H1 (cell line): ENCODE data around the gene FAM167B. TPM values are rescaled to one million over a fixed set of nuclear protein-coding genes. Genes with fewer than 3 reads are reported as not detected.
A peak's percentile ranks its signal among the peaks of the same experiment; 100 is the strongest.

Source experiments
- CTCF ChIA-PET: fragments of 300-600 bp; sonication (Branson Sonifier 250); formaldehyde crosslinking; loops from one replicate; lab custom pipeline; 2021; ENCODE audit not compliant: partially characterized antibody; lab: Charles Lee
- POLR2A ChIA-PET: fragments of 300-600 bp; sonication (Branson Sonifier 250); formaldehyde crosslinking; loops from one replicate; lab custom pipeline; 2021; ENCODE audit warnings: inconsistent platforms; ENCODE audit not compliant: partially characterized antibody; lab: Charles Lee
- DNase-seq, 2 experiments: peaks; one replicate each; pipeline versions ENCODE4 v3.0.0 to v3.0.0-alpha.2; 2010 to 2022; ENCODE audit warnings: low spot score in 2 of 2, low read depth in 1 of 2, mixed read lengths in 1 of 2
- FAIRE-seq: peaks from 2 replicates; lab custom pipeline; 2011; peaks lifted over from hg19 to GRCh38; lab: Jason Lieb, UNC
- H2AFZ ChIP-seq: 2 replicates; pipeline ENCODE4 v1.8.1; 2012; ENCODE audit warnings: low read length, inconsistent platforms
- H2AK5ac ChIP-seq: 2 replicates; pipeline ENCODE4 v1.6.1; 2013; ENCODE audit warnings: low read depth, low read length
- H2BK120ac ChIP-seq: replicated peaks from 2 replicates; pipeline ENCODE3; 2013; ENCODE audit warnings: low read depth, low read length, inconsistent platforms
- H2BK12ac ChIP-seq: 2 replicates; pipeline ENCODE4 v1.6.1; 2013; ENCODE audit warnings: low read depth, low read length
- H2BK15ac ChIP-seq: 2 replicates; pipeline ENCODE4 v1.6.1; 2013; ENCODE audit warnings: low read length
- H2BK20ac ChIP-seq: 2 replicates; pipeline ENCODE4 v1.6.1; 2013; ENCODE audit warnings: low read length
- H2BK5ac ChIP-seq: 2 replicates; pipeline ENCODE4 v1.6.1; 2013; ENCODE audit warnings: low read depth, low read length
- H3K14ac ChIP-seq: 2 replicates; pipeline ENCODE4 v1.6.1; 2013; ENCODE audit warnings: inconsistent platforms; ENCODE audit not compliant: insufficient read length
- H3K18ac ChIP-seq: 2 replicates; pipeline ENCODE4 v1.6.1; 2013; ENCODE audit warnings: low read length; ENCODE audit errors: extremely low read depth
- H3K23ac ChIP-seq: 2 replicates; pipeline ENCODE4 v1.6.1; 2013; ENCODE audit warnings: inconsistent platforms; ENCODE audit not compliant: insufficient read length
- H3K23me2 ChIP-seq: 2 replicates; pipeline ENCODE4 v1.6.1; 2013; ENCODE audit warnings: low read depth, low read length
- H3K27ac ChIP-seq: 2 replicates; pipeline ENCODE4 v1.6.1; 2011; ENCODE audit warnings: low read depth, low read length, inconsistent platforms
- H3K27me3 ChIP-seq, 4 experiments: replicated peaks in 1 of 4; 1 replicate in 1 of 4; 2 replicates in 3 of 4; pipeline versions ENCODE4 v1.6.1 to v1.8.1; 2011 to 2013; ENCODE audit warnings: low read length in 3 of 4, mild to moderate bottlenecking in 3 of 4, inconsistent platforms in 2 of 4, mixed read lengths in 2 of 4, moderate library complexity in 1 of 4; ENCODE audit not compliant: control insufficient read depth in 3 of 4, insufficient read depth in 3 of 4; ENCODE audit errors: extremely low read depth in 1 of 4
- H3K36me3 ChIP-seq, 4 experiments: 2 replicates each; pipeline versions ENCODE4 v1.6.1 to v1.8.1; 2011 to 2013; ENCODE audit warnings: mild to moderate bottlenecking in 4 of 4, low read length in 3 of 4, moderate library complexity in 2 of 4, control low read depth in 1 of 4, inconsistent platforms in 1 of 4; ENCODE audit not compliant: insufficient read depth in 4 of 4, control insufficient read depth in 2 of 4
- H3K4ac ChIP-seq: replicated peaks from 2 replicates; pipeline ENCODE3; 2013; ENCODE audit warnings: low read length, low read depth, mixed read lengths, inconsistent platforms; ENCODE audit not compliant: insufficient read length
- H3K4me1 ChIP-seq, 4 experiments: replicated peaks in 1 of 4; 1 replicate in 1 of 4; 2 replicates in 3 of 4; pipeline versions ENCODE4 v1.6.1 to v1.8.1; 2011 to 2013; ENCODE audit warnings: low read length in 3 of 4, inconsistent platforms in 2 of 4, mixed read lengths in 1 of 4; ENCODE audit not compliant: insufficient read depth in 4 of 4, control insufficient read depth in 3 of 4
- H3K4me2 ChIP-seq, 2 experiments: 2 replicates each; pipeline versions ENCODE4 v1.6.1 to v1.8.1; 2011 to 2013; ENCODE audit warnings: low read depth in 2 of 2, low read length in 2 of 2, control low read depth in 1 of 2, inconsistent platforms in 1 of 2, mild to moderate bottlenecking in 1 of 2; ENCODE audit not compliant: insufficient read depth in 1 of 2
- H3K4me3 ChIP-seq, 4 experiments: fragments of 200-600, 300-600 bp in 1 of 4; sonication (generic), shearing (Covaris generic), sonication (Bioruptor Twin) in 1 of 4; 2 replicates each; pipeline versions ENCODE4 v1.5.1 to v1.8.1; 2011 to 2016; ENCODE audit warnings: low read length in 4 of 4, low read depth in 3 of 4, control low read depth in 2 of 4, inconsistent platforms in 2 of 4, mild to moderate bottlenecking in 2 of 4, mixed read lengths in 1 of 4, moderate library complexity in 1 of 4; ENCODE audit not compliant: insufficient read depth in 2 of 4; ENCODE audit errors: extremely low read depth in 1 of 4
- H3K56ac ChIP-seq: replicated peaks from 2 replicates; pipeline ENCODE3; 2013; ENCODE audit warnings: low read depth, mild to moderate bottlenecking, mixed read lengths, low read length, inconsistent platforms; ENCODE audit not compliant: insufficient read length
- H3K79me1 ChIP-seq: 2 replicates; pipeline ENCODE4 v1.6.1; 2013; ENCODE audit warnings: low read depth, low read length, control low read depth
- H3K79me2 ChIP-seq, 2 experiments: 2 replicates each; pipeline versions ENCODE4 v1.6.1 to v1.8.1; 2012 to 2013; ENCODE audit warnings: low read length in 2 of 2, mild to moderate bottlenecking in 2 of 2, inconsistent platforms in 1 of 2; ENCODE audit not compliant: insufficient read depth in 2 of 2, control insufficient read depth in 1 of 2
- H3K9ac ChIP-seq, 4 experiments: replicated peaks in 1 of 4; 1 replicate in 1 of 4; 2 replicates in 3 of 4; pipeline versions ENCODE4 v1.6.1 to v1.8.1; 2011 to 2013; ENCODE audit warnings: low read depth in 3 of 4, low read length in 3 of 4, control low read depth in 2 of 4, mild to moderate bottlenecking in 2 of 4, moderate library complexity in 2 of 4, inconsistent platforms in 1 of 4; ENCODE audit errors: extremely low read depth in 1 of 4
- H3K9me3 ChIP-seq, 2 experiments: 2 replicates each; pipeline versions ENCODE4 v1.6.1 to v1.8.1; 2012 to 2013; ENCODE audit warnings: mild to moderate bottlenecking in 2 of 2, moderate library complexity in 2 of 2, control low read depth in 1 of 2, inconsistent platforms in 1 of 2, low read depth in 1 of 2, low read length in 1 of 2, mixed read lengths in 1 of 2; ENCODE audit not compliant: insufficient read depth in 2 of 2
- H4K20me1 ChIP-seq, 2 experiments: replicated peaks in 1 of 2; 2 replicates each; pipeline versions ENCODE3 to v1.8.1; 2011 to 2013; ENCODE audit warnings: inconsistent platforms in 2 of 2, low read length in 2 of 2, mild to moderate bottlenecking in 1 of 2; ENCODE audit not compliant: insufficient read depth in 2 of 2, control insufficient read depth in 1 of 2
- H4K5ac ChIP-seq: 2 replicates; pipeline ENCODE4 v1.6.1; 2013; ENCODE audit warnings: low read length, low read depth, mixed read lengths, inconsistent platforms; ENCODE audit not compliant: insufficient read length
- H4K8ac ChIP-seq: 2 replicates; pipeline ENCODE4 v1.8.0; 2013; ENCODE audit warnings: mild to moderate bottlenecking, moderate library complexity, low read length, inconsistent platforms; ENCODE audit not compliant: insufficient read depth; ENCODE audit errors: extremely low read depth
- H4K91ac ChIP-seq: replicated peaks from 2 replicates; pipeline ENCODE3; 2013; ENCODE audit warnings: low read length, mixed read lengths, inconsistent platforms; ENCODE audit not compliant: insufficient read length
- POLR2A ChIP-seq, 2 experiments: IDR thresholded peaks; 1 replicate in 1 of 2; 2 replicates in 1 of 2; pipeline ENCODE4 v1.6.1; 2011; ENCODE audit warnings: low read depth in 2 of 2, low read length in 2 of 2, mild to moderate bottlenecking in 2 of 2; ENCODE audit errors: control extremely low read depth in 1 of 2
- RAD21 ChIP-seq, 2 experiments: IDR thresholded peaks in 1 of 2; conservative IDR thresholded peaks in 1 of 2; 2 replicates each; pipeline ENCODE4 v1.6.1; 2011; ENCODE audit warnings: low read depth in 2 of 2, low read length in 2 of 2, improper control_type of control experiment in 1 of 2, inconsistent platforms in 1 of 2, mild to moderate bottlenecking in 1 of 2, moderate library complexity in 1 of 2
- WGBS, 2 experiments: shearing (Covaris generic) in 1 of 2; methylation state at CpG; one replicate each; pipeline versions ENCODE4 v1.1.6 to v1.1.7; 2013 to 2015; ENCODE audit warnings: low lambda C conversion rate in 2 of 2, mixed read lengths in 2 of 2, inconsistent platforms in 1 of 2, low coverage in 1 of 2, missing lambda C conversion rate in 1 of 2; ENCODE audit not compliant: insufficient replicate concordance in 2 of 2, insufficient coverage in 1 of 2, insufficient read length in 1 of 2; ENCODE audit errors: extremely low coverage in 1 of 2, missing lambda C conversion rate in 1 of 2; 5-methylcytosine and 5-hydroxymethylcytosine counted together
- polyA plus RNA-seq, 7 experiments: library from polyadenylated mRNA; depleted of rRNA in 3 of 7; stranded (reverse) in 5 of 7; unstranded in 2 of 7; fragments of >200 nt in 5 of 7; fragments of 200-250 nt in 2 of 7; gene quantifications; 1 replicate in 5 of 7; 2 replicates in 1 of 7; 4 replicates in 1 of 7; pipeline versions ENCODE4 v1.2.1 to v1.2.3, GENCODE V29; 2011 to 2013; ENCODE audit warnings: missing spikeins in 2 of 7, mixed read lengths in 2 of 7
- total RNA-seq: library from RNA; stranded (reverse); fragmentation: NEBNext Ultra II Directional; extraction: Animal tissue kit (Norgen Biotek cat#: 25700); gene quantifications from 2 replicates; pipeline ENCODE4 v1.2.1, GENCODE V29; 2021
- TF ChIP-seq, protein P1 (sequence below): IDR thresholded peaks from 2 replicates; pipeline ENCODE4 v1.6.1; 2012; ENCODE audit warnings: low read length, inconsistent platforms

FAM167B gene
- total and polyA plus RNA-seq, 2 of the 8 experiments (the other 6 are each of a cell fraction or from before 2014, with no cell fraction given): 2.8 to 3.9 TPM

DNA sequence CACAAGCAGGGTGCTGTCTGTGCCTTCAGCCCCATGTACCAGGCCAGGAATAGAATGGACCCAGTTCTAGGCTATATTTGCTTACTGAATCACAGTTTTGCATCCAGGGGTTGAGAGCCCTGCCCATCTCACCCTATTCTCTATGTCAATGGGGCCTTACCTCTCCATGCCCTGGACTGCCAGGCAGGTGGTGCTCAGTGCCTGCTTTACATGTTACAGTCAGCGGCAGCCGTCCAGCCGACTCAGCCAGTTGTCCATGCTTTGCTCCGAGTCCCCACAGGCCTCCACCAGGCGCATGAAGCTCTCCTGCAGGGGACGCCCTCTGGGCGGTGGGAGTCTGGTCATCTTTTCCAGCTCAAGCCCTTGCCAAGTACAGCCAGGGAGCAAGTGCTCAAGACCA is 12.2 kb upstream of the FAM167B start:
- Histone ChIP-seq H4K5ac (no peak overlapping the region), H3K4me1 (peaks cover 0 to 2% (median 0%) of the 10 kb centered on the region in 4 experiments; a peak in 1 of 7 replicates), H3K18ac (no peak overlapping the region), H3K23me2 (peaks cover 6% of the 10 kb centered on the region), H3K14ac (no peak overlapping the region), H3K79me1 (peaks cover 2% of the 10 kb centered on the region; the same call in 1 of the 2 replicates), H3K9ac (no peak overlapping the region), H3K36me3 (peaks cover 8 to 34% (median 24%) of the 10 kb centered on the region in 4 experiments; a peak in 7 of 8 replicates), H4K8ac (no peak overlapping the region), H3K4me3 (no peak overlapping the region), H3K56ac (no peak overlapping the region), H2AFZ (no peak overlapping the region), H4K91ac (no peak overlapping the region), H3K27me3 (no peaks in the 10 kb centered on the region), H3K4ac (no peak overlapping the region), H3K79me2 (no peaks in the 10 kb centered on the region), H2BK120ac (no peak overlapping the region), H3K4me2 (no peak overlapping the region), H2BK15ac (no peak overlapping the region), H3K27ac (no peak overlapping the region), H2BK5ac (no peak overlapping the region), H2BK12ac (no peak overlapping the region), H2BK20ac (no peak overlapping the region), H4K20me1 (peaks cover 0 to 8% of the 10 kb centered on the region in 2 experiments), H2AK5ac (no peak overlapping the region), H3K23ac (no peak overlapping the region), H3K9me3 (no peaks in the 10 kb centered on the region)
- no peak for FAIRE-seq
- CTCF ChIA-PET: interaction anchor here (0.6 to 6.8 kb wide), 6 partner anchors 12 to 546 kb away, joined by 3 to 38 read pairs (median 4); partner anchors contain the start of gene FAM167B
- TF ChIP-seq, protein P1, sequence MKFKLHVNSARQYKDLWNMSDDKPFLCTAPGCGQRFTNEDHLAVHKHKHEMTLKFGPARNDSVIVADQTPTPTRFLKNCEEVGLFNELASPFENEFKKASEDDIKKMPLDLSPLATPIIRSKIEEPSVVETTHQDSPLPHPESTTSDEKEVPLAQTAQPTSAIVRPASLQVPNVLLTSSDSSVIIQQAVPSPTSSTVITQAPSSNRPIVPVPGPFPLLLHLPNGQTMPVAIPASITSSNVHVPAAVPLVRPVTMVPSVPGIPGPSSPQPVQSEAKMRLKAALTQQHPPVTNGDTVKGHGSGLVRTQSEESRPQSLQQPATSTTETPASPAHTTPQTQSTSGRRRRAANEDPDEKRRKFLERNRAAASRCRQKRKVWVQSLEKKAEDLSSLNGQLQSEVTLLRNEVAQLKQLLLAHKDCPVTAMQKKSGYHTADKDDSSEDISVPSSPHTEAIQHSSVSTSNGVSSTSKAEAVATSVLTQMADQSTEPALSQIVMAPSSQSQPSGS: no peak
- TF ChIP-seq RAD21 (IDR thresholded peaks at IDR 0.05 in 1 of 2, conservative IDR thresholded peaks at IDR 0.05 in 1 of 2; ENCODE audit: low read depth in 2 of 2, low read length in 2 of 2) (peak in 1 of 2 experiments; percentile 23; a peak in 1 of 4 replicates), POLR2A (IDR thresholded peaks at IDR 0.05; ENCODE audit: control extremely low read depth in 1 of 2, low read depth in 2 of 2, low read length in 2 of 2) (no peak)
- DNase-seq: no peak
- WGBS, 2 experiments: 94% methylated on average over 7 of the region's 7 CpGs; no CpG with 5 or more reads in 1 of the 2 experiments
- POLR2A ChIA-PET: interaction anchor here (1.1 to 9.1 kb wide), 8 partner anchors 9 to 102 kb away, joined by 5 to 73 read pairs (median 12); partner anchors contain the start of gene MARCKSL1
